Suprapubic skin (tissue), 4 donors: ENCODE data around the gene PSMD2. TPM values are rescaled to one million over a fixed set of nuclear protein-coding genes. Genes with fewer than 3 reads are reported as not detected.
A peak's percentile ranks its signal among the peaks of the same experiment; 100 is the strongest.

Experiments used
- DNase-seq, 2 donors: peaks; one replicate each; pipeline ENCODE4 v3.0.0-alpha.2; 2019; ENCODE audit warnings: low spot score in 2 of 2
- H3K27ac ChIP-seq: fragments of 200-600 bp; sonication (generic); one replicate; pipeline ENCODE4 v1.5.1; 2019
- H3K27me3 ChIP-seq: fragments of 200-600 bp; sonication (generic); one replicate; pipeline ENCODE4 v1.5.1; 2019
- H3K36me3 ChIP-seq: fragments of 200-600 bp; sonication (generic); one replicate; pipeline ENCODE4 v1.5.1; 2019
- H3K4me1 ChIP-seq: fragments of 200-600 bp; sonication (generic); one replicate; pipeline ENCODE4 v1.5.1; 2019
- H3K4me3 ChIP-seq: fragments of 200-600 bp; sonication (generic); one replicate; pipeline ENCODE4 v1.5.1; 2019; ENCODE audit warnings: mild to moderate bottlenecking
- H3K9me3 ChIP-seq: fragments of 200-600 bp; sonication (generic); one replicate; pipeline ENCODE4 v1.5.1; 2019
- EP300 ChIP-seq: sonication (generic); formaldehyde crosslinking; IDR thresholded peaks from one replicate; pipeline ENCODE4 v1.6.1; 2017; ENCODE audit warnings: antibody characterized with exemption
- POLR2A ChIP-seq, 2 donors: fragments of 450-650 bp; IDR thresholded peaks; one replicate each; pipeline ENCODE4 v1.6.1; 2017; ENCODE audit warnings: antibody characterized with exemption in 2 of 2, mild to moderate bottlenecking in 2 of 2, moderate library complexity in 2 of 2
- POLR2AphosphoS5 ChIP-seq, 3 donors: sonication (generic); formaldehyde crosslinking; IDR thresholded peaks; one replicate each; pipeline ENCODE4 v1.6.1; 2017; ENCODE audit warnings: antibody characterized with exemption in 3 of 3
- WGBS: methylation state at CpG from one replicate; pipeline ENCODE4 v1.1.5; 2018; 5-methylcytosine and 5-hydroxymethylcytosine counted together
- total RNA-seq, 4 donors: library from RNA; depleted of rRNA; stranded (reverse); fragments of >200 nt; gene quantifications; one replicate each; pipeline ENCODE4 v1.1.0, GENCODE V29; 2016
- TF ChIP-seq, protein P1 (sequence below), 2 donors: fragments of 200-600 bp in 1 of 2; fragments of 450-650 bp in 1 of 2; sonication (generic) in 1 of 2; IDR thresholded peaks; one replicate each; pipeline ENCODE4 v1.5.1; 2016 to 2019; ENCODE audit warnings: antibody characterized with exemption in 2 of 2, mild to moderate bottlenecking in 1 of 2, moderate library complexity in 1 of 2

Gene PSMD2
- total RNA-seq, 4 donors from 2014 or later = 118 to 221 (median 197) TPM

DNA sequence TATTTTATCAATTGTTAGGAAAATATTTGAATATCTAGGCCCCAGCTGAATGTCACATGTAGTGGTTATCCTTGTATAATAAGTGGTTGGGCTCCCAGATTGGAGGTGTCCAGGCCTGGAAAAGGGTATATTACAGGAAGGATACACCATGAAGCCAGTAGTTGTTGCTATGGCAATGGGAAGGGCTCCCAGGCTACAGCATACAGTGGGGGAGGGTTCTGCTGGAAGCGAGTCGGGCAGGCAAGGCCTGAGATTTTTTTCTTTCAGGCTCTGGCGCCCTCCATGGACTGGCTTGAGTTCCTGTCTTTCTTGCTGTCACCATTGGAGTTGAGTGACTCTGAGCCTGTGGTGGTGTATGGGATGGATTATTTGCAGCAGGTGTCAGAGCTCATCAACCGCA, 14.3 kb upstream of the PSMD2 start:
- DNase-seq = no peak
- WGBS = 25% methylated on average over 4 of the region's 4 CpGs

DNA sequence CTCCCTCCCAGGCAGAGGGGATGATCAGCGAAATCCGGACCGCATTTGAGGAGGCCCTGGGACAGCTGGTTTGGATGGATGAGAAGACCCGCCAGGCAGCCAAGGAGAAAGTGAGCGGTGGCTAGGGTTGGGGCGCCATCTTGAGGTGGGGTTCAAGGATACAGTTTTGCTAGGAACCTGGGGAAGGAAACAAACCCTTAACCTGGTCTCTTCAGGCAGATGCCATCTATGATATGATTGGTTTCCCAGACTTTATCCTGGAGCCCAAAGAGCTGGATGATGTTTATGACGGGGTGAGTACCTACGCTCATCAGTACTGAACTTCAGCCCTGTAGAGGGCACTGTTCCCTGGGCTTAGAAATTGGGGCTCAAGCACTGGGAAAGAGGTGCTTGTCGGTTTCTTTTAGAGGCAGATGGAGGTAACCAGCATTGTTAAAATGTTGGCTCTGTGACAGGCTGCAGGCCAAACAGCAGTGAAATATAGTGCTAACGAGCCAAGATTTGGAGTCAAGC, 9.6 kb upstream of the PSMD2 start:
- Histone ChIP-seq H3K36me3 (no peaks in the 10 kb centered on the region), H3K9me3 (no peaks in the 10 kb centered on the region), H3K27me3 (peaks cover 19% of the 10 kb centered on the region), H3K4me3 (no peak overlapping the region), H3K4me1 (no peaks in the 10 kb centered on the region), H3K27ac (no peak overlapping the region)
- WGBS = 14% methylated on average over 8 of the region's 10 CpGs
- TF ChIP-seq, protein P1, sequence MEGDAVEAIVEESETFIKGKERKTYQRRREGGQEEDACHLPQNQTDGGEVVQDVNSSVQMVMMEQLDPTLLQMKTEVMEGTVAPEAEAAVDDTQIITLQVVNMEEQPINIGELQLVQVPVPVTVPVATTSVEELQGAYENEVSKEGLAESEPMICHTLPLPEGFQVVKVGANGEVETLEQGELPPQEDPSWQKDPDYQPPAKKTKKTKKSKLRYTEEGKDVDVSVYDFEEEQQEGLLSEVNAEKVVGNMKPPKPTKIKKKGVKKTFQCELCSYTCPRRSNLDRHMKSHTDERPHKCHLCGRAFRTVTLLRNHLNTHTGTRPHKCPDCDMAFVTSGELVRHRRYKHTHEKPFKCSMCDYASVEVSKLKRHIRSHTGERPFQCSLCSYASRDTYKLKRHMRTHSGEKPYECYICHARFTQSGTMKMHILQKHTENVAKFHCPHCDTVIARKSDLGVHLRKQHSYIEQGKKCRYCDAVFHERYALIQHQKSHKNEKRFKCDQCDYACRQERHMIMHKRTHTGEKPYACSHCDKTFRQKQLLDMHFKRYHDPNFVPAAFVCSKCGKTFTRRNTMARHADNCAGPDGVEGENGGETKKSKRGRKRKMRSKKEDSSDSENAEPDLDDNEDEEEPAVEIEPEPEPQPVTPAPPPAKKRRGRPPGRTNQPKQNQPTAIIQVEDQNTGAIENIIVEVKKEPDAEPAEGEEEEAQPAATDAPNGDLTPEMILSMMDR (IDR thresholded peaks at IDR 0.05) = peak; percentile 32 to 50
- no peak for TF ChIP-seq POLR2AphosphoS5 (IDR thresholded peaks at IDR 0.05)
- no peak for DNase-seq

More for the DNA sequence above, 14.3 kb upstream of the PSMD2 start:
- Histone ChIP-seq H3K9me3 (no peaks in the 10 kb centered on the region), H3K4me3 (no peak overlapping the region), H3K36me3 (no peaks in the 10 kb centered on the region), H3K4me1 (no peaks in the 10 kb centered on the region), H3K27ac (no peak overlapping the region), H3K27me3 (peaks cover 14% of the 10 kb centered on the region)
- TF ChIP-seq, protein P1 (IDR thresholded peaks at IDR 0.05) = no peak
- no peak for TF ChIP-seq POLR2A (IDR thresholded peaks at IDR 0.05)

DNA sequence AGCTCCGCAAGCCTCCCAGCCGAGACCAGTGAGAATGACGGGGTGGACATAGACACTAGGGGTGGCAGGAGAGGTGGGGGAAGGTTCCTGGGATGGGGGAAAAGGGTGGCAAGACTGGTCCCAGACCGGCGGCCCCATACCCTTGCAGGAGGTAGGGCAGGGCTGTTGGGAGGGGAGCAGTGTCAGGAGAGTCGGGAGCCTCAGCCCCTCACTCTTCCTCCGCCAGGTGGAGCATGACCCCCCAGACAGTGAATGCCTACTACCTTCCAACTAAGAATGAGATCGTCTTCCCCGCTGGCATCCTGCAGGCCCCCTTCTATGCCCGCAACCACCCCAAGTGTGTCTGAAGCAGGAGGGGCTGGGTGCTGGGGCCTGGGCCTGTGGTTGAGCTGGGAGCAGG, 8.7 kb upstream of the PSMD2 start:
- no peak overlapping the region for H3K27ac ChIP-seq
- peaks cover 19% of the 10 kb centered on the region for H3K27me3 ChIP-seq
- WGBS = 90% methylated on average over 10 of the region's 10 CpGs
- H3K9me3 ChIP-seq = no peaks in the 10 kb centered on the region
- no peaks in the 10 kb centered on the region for H3K36me3 ChIP-seq
- TF ChIP-seq POLR2A (IDR thresholded peaks at IDR 0.05) (no peak), POLR2AphosphoS5 (IDR thresholded peaks at IDR 0.05) (no peak), EP300 (no peak)
- TF ChIP-seq, protein P1 (IDR thresholded peaks at IDR 0.05) = no peak
- DNase-seq = no peak
- H3K4me1 ChIP-seq = no peaks in the 10 kb centered on the region
- H3K4me3 ChIP-seq = no peak overlapping the region

DNA sequence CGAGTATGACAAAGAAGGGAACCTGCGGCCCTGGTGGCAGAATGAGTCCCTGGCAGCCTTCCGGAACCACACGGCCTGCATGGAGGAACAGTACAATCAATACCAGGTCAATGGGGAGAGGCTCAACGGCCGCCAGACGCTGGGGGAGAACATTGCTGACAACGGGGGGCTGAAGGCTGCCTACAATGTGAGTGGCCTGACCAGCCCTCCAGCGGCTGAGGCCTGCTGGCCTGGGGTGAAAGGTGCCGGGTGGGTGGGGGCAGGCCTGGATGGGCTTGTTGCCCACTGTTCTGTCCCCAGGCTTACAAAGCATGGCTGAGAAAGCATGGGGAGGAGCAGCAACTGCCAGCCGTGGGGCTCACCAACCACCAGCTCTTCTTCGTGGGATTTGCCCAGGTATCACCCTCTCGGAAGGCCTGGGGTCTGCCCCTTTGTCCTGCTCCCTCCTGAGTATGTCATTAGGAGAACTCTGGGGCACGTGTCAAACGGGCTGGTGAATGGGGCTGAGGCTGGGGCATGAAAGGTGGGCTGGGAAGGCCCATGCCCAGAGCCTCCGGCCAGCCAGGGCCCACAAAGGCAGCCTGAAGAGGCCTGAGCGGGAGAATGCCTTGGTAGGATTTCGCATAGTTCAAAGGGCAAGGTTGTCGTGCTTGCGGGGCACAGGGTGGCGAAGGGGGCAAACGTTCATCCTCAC, 7.8 kb upstream of the PSMD2 start:
- DNase-seq = no peak
- H3K9me3 ChIP-seq = no peaks in the 10 kb centered on the region
- peaks cover 19% of the 10 kb centered on the region for H3K27me3 ChIP-seq
- H3K4me1 ChIP-seq = no peaks in the 10 kb centered on the region
- no peak overlapping the region for H3K27ac ChIP-seq
- no peak overlapping the region for H3K4me3 ChIP-seq
- no peak for TF ChIP-seq POLR2AphosphoS5 (IDR thresholded peaks at IDR 0.05)
- no peak for TF ChIP-seq POLR2A (IDR thresholded peaks at IDR 0.05)
- TF ChIP-seq, protein P1 (IDR thresholded peaks at IDR 0.05) = no peak
- no peak for TF ChIP-seq EP300
- H3K36me3 ChIP-seq = no peaks in the 10 kb centered on the region
- 94% methylated on average over 17 of the region's 22 CpGs for WGBS

DNA sequence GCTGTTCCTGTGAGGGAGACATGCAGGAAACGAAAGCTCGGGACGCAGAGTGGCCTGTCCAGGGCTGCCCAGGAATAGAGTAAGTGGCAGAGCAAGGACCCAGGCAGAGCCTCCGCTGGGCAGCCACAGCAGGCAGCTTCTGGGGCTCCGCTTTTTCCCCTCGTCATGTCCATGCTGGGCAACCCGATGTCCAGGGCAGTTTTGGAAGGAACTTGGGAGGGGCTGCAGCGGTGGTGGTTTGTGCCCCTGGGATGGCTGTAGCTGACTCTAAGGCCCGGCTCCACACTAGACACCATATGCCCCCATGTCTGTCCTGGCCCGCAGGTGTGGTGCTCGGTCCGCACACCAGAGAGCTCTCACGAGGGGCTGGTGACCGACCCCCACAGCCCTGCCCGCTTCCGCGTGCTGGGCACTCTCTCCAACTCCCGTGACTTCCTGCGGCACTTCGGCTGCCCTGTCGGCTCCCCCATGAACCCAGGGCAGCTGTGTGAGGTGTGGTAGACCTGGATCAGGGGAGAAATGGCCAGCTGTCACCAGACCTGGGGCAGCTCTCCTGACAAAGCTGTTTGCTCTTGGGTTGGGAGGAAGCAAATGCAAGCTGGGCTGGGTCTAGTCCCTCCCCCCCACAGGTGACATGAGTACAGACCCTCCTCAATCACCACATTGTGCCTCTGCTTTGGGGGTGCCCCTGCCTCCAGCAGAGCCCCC, 7.1 kb upstream of the PSMD2 start:
- 94% methylated on average over 19 of the region's 21 CpGs for WGBS
- TF ChIP-seq, protein P1 (IDR thresholded peaks at IDR 0.05) = no peak
- TF ChIP-seq POLR2A (IDR thresholded peaks at IDR 0.05) (no peak), POLR2AphosphoS5 (IDR thresholded peaks at IDR 0.05) (no peak), EP300 (no peak)
- no peaks in the 10 kb centered on the region for H3K36me3 ChIP-seq
- peaks cover 19% of the 10 kb centered on the region for H3K27me3 ChIP-seq
- H3K9me3 ChIP-seq = no peaks in the 10 kb centered on the region
- DNase-seq = no peak
- H3K4me1 ChIP-seq = no peaks in the 10 kb centered on the region
- H3K4me3 ChIP-seq = no peak overlapping the region
- no peak overlapping the region for H3K27ac ChIP-seq
